Measurements from ENCODE around the gene PRR35. TPM values are rescaled to one million over a fixed set of nuclear protein-coding genes. Genes with fewer than 3 reads are reported as not detected.
"Not testable (repeated sequence)": the region's sequence is repeated elsewhere in the genome, so short reads cannot be mapped to it uniquely, and the experiment has no call there.

The PRR35 gene
- total RNA-seq, 1 experiment from 2014 or later: 0.28 TPM

GRCh38 chr16:595094-595528 lies 34.9 kb downstream of the PRR35 start:
- H3K36me3 ChIP-seq (replicated peaks; ENCODE audit: control insufficient read depth, insufficient read depth, low read length): peaks cover 1% of the 10 kb centered on the region
- H3K4me3 ChIP-seq (ENCODE audit: insufficient read depth, low read depth, low read length): no peak overlapping the region
- no peak for DNase-seq
- H3K27me3 ChIP-seq (ENCODE audit: control insufficient read depth, insufficient read depth, low read length): peaks cover 6% of the 10 kb centered on the region; the same call in 1 of the 2 replicates

- Histone ChIP-seq H3K36me3 (replicated peaks; ENCODE audit: control insufficient read depth, insufficient read depth, low read length) (peaks cover 1% of the 10 kb centered on the region), H3K27me3 (ENCODE audit: control insufficient read depth, insufficient read depth, low read length) (no peaks in the 10 kb centered on the region; the same call in 1 of the 2 replicates), H3K4me3 (ENCODE audit: insufficient read depth, low read depth, low read length) (no peak overlapping the region)
- DNase-seq: no peak
Observed at GRCh38 chr16:595942-596735, 35.9 kb downstream of the PRR35 start.

GRCh38 chr16:596736-597060 lies 36.5 kb downstream of the PRR35 start:
- Histone ChIP-seq H3K27me3 (ENCODE audit: control insufficient read depth, insufficient read depth, low read length) (no peaks in the 10 kb centered on the region), H3K36me3 (replicated peaks; ENCODE audit: control insufficient read depth, insufficient read depth, low read length) (peaks cover 1% of the 10 kb centered on the region), H3K4me3 (ENCODE audit: insufficient read depth, low read depth, low read length) (no peak overlapping the region)
- DNase-seq: no peak

- H3K4me3 ChIP-seq (ENCODE audit: insufficient read depth, low read depth, low read length); H3K36me3 ChIP-seq (replicated peaks; ENCODE audit: control insufficient read depth, insufficient read depth, low read length); DNase-seq; H3K27me3 ChIP-seq (ENCODE audit: control insufficient read depth, insufficient read depth, low read length): not testable (repeated sequence)
Observed at GRCh38 chr16:597655-598054, 37.5 kb downstream of the PRR35 start.

GRCh38 chr16:598823-599739 lies 38.9 kb downstream of the PRR35 start:
- H3K27me3 ChIP-seq (ENCODE audit: control insufficient read depth, insufficient read depth, low read length): no peaks in the 10 kb centered on the region
- H3K4me3 ChIP-seq (ENCODE audit: insufficient read depth, low read depth, low read length): no peak overlapping the region
- 0 out of 2 replicates have a peak, but pooled peaks cover 1% of the 10 kb centered on the region for H3K36me3 ChIP-seq (replicated peaks; ENCODE audit: control insufficient read depth, insufficient read depth, low read length)
- no peak for DNase-seq

GRCh38 chr16:600781-601180 lies 40.6 kb downstream of the PRR35 start:
- peak; percentile 91 for DNase-seq
- Histone ChIP-seq H3K36me3 (replicated peaks; ENCODE audit: control insufficient read depth, insufficient read depth, low read length) (0 out of 2 replicates have a peak, but pooled peaks cover 1% of the 10 kb centered on the region), H3K27me3 (ENCODE audit: control insufficient read depth, insufficient read depth, low read length) (no peaks in the 10 kb centered on the region), H3K4me3 (ENCODE audit: insufficient read depth, low read depth, low read length) (no peak overlapping the region)

GRCh38 chr16:603933-604332 lies 43.7 kb downstream of the PRR35 start:
- DNase-seq: no peak
- H3K4me3 ChIP-seq (ENCODE audit: insufficient read depth, low read depth, low read length): no peak overlapping the region
- 0 out of 2 replicates have a peak, but pooled peaks cover 1% of the 10 kb centered on the region for H3K36me3 ChIP-seq (replicated peaks; ENCODE audit: control insufficient read depth, insufficient read depth, low read length)
- H3K27me3 ChIP-seq (ENCODE audit: control insufficient read depth, insufficient read depth, low read length): no peaks in the 10 kb centered on the region

GRCh38 chr16:606656-607307 lies 46.6 kb downstream of the PRR35 start:
- no peak for DNase-seq
- Histone ChIP-seq H3K4me3 (ENCODE audit: insufficient read depth, low read depth, low read length) (no peak overlapping the region), H3K36me3 (replicated peaks; ENCODE audit: control insufficient read depth, insufficient read depth, low read length) (no peaks in the 10 kb centered on the region), H3K27me3 (ENCODE audit: control insufficient read depth, insufficient read depth, low read length) (no peaks in the 10 kb centered on the region)

GRCh38 chr16:608019-608418 lies 47.8 kb downstream of the PRR35 start:
- Histone ChIP-seq H3K27me3 (ENCODE audit: control insufficient read depth, insufficient read depth, low read length) (no peaks in the 10 kb centered on the region), H3K36me3 (replicated peaks; ENCODE audit: control insufficient read depth, insufficient read depth, low read length) (no peaks in the 10 kb centered on the region), H3K4me3 (ENCODE audit: insufficient read depth, low read depth, low read length) (no peak overlapping the region)
- peak; percentile 75 for DNase-seq

- H3K4me3 ChIP-seq (ENCODE audit: insufficient read depth, low read depth, low read length): no peak overlapping the region
- H3K27me3 ChIP-seq (ENCODE audit: control insufficient read depth, insufficient read depth, low read length): no peaks in the 10 kb centered on the region
- DNase-seq: no peak
- no peaks in the 10 kb centered on the region; the same call in 1 of the 2 replicates for H3K36me3 ChIP-seq (replicated peaks; ENCODE audit: control insufficient read depth, insufficient read depth, low read length)
Observed at GRCh38 chr16:609316-609715, 49.1 kb downstream of the PRR35 start.

- Histone ChIP-seq H3K36me3 (replicated peaks; ENCODE audit: control insufficient read depth, insufficient read depth, low read length) (no peaks in the 10 kb centered on the region; the same call in 1 of the 2 replicates), H3K4me3 (ENCODE audit: insufficient read depth, low read depth, low read length) (no peak overlapping the region), H3K27me3 (ENCODE audit: control insufficient read depth, insufficient read depth, low read length) (no peaks in the 10 kb centered on the region)
- DNase-seq: no peak
Observed at GRCh38 chr16:609984-610383, 49.8 kb downstream of the PRR35 start.

GRCh38 chr16:610513-611381 lies 50.6 kb downstream of the PRR35 start:
- H3K36me3 ChIP-seq (replicated peaks; ENCODE audit: control insufficient read depth, insufficient read depth, low read length): no peaks in the 10 kb centered on the region; the same call in 1 of the 2 replicates
- DNase-seq: peak; percentile 98
- no peaks in the 10 kb centered on the region for H3K27me3 ChIP-seq (ENCODE audit: control insufficient read depth, insufficient read depth, low read length)
- no peak overlapping the region for H3K4me3 ChIP-seq (ENCODE audit: insufficient read depth, low read depth, low read length)

- Histone ChIP-seq H3K36me3 (replicated peaks; ENCODE audit: control insufficient read depth, insufficient read depth, low read length) (no peaks in the 10 kb centered on the region; the same call in 1 of the 2 replicates), H3K4me3 (ENCODE audit: insufficient read depth, low read depth, low read length) (no peak overlapping the region), H3K27me3 (ENCODE audit: control insufficient read depth, insufficient read depth, low read length) (no peaks in the 10 kb centered on the region)
- no peak for DNase-seq
Observed at GRCh38 chr16:615122-615521, 54.9 kb downstream of the PRR35 start.

Data from H7 (cell line).